ENCODE results near the gene CXCL9.
"Not testable (repeated sequence)": the region's sequence is repeated elsewhere in the genome, so short reads cannot be mapped to it uniquely, and the experiment has no call there.

The CXCL9 gene

DNA sequence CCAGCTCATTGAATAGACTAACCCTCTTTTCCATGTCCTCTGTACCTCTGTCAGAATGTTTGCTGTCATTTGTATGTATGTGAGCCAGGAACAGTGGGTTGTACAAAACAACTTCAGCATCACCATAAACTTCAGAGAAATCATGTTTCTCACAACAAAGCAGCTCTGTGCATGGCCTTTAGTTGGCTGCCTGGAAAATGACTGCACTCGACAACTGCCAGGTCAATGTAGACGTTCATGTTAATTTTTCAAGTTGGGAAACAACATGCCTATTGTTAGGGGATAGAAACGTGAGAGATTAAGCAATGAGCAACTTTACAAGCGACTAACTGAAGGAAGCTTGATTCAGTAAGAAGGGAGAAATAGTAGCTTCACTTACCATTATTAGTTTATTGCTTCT lies 46.4 kb upstream of the CXCL9 start:
- Histone ChIP-seq H3K4me3 (ENCODE audit: low read depth, low read length, poor library complexity, severe bottlenecking) (no peak overlapping the region), H3K27ac (ENCODE audit: low read depth, low read length, poor library complexity, severe bottlenecking) (no peak overlapping the region), H3K4me2 (ENCODE audit: low read length) (no peak overlapping the region), H3K9me3 (ENCODE audit: low read length) (no peaks in the 10 kb centered on the region), H3K36me3 (ENCODE audit: insufficient read depth, low read length) (no peaks in the 10 kb centered on the region), H2AFZ (ENCODE audit: low read length) (no peak overlapping the region), H3K9ac (ENCODE audit: low read length) (no peak overlapping the region), H3K4me1 (ENCODE audit: insufficient read depth, low read length, severe bottlenecking) (no peaks in the 10 kb centered on the region), H3F3A (ENCODE audit: insufficient read depth, low read length) (no peaks in the 10 kb centered on the region), H3K79me2 (ENCODE audit: insufficient read depth, low read length) (no peaks in the 10 kb centered on the region), H3K9me2 (ENCODE audit: low read depth, low read length) (no peaks in the 10 kb centered on the region), H3K27me3 (ENCODE audit: insufficient read depth, low read length) (no peaks in the 10 kb centered on the region), H4K20me1 (ENCODE audit: insufficient read depth, low read length) (no peaks in the 10 kb centered on the region)
- TF ChIP-seq, protein P1, sequence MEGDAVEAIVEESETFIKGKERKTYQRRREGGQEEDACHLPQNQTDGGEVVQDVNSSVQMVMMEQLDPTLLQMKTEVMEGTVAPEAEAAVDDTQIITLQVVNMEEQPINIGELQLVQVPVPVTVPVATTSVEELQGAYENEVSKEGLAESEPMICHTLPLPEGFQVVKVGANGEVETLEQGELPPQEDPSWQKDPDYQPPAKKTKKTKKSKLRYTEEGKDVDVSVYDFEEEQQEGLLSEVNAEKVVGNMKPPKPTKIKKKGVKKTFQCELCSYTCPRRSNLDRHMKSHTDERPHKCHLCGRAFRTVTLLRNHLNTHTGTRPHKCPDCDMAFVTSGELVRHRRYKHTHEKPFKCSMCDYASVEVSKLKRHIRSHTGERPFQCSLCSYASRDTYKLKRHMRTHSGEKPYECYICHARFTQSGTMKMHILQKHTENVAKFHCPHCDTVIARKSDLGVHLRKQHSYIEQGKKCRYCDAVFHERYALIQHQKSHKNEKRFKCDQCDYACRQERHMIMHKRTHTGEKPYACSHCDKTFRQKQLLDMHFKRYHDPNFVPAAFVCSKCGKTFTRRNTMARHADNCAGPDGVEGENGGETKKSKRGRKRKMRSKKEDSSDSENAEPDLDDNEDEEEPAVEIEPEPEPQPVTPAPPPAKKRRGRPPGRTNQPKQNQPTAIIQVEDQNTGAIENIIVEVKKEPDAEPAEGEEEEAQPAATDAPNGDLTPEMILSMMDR (IDR thresholded peaks at IDR 0.05; ENCODE audit: low read length), result no peak
- TF ChIP-seq EZH2 (IDR thresholded peaks at IDR 0.05; ENCODE audit: borderline replicate concordance, low read length), result no peak

DNA sequence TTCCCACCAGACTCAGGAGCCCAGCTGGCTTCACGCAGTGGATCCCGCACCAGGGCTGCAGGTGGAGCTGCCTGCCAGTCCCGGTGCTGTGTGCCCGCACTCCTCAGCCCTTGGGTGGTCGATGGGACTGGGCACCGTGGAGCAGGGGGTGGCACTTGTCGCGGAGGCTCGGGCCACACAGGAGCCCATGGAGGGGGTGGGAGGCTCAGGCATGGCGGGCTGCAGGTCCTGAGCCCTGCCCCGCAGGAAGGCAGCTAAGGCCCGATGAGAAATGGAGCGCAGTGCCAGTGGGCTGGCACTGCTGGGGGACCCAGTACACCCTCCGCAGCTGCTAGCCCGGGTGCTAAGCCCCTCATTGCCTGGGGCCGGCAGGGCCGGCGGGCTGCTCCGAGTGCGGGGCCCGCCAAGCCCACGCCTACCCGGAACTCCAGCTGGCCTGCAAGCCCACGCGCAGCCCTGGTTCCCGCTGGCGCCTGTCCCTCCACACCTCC lies 43.3 kb upstream of the CXCL9 start:
- not testable (repeated sequence) for H3K79me2 ChIP-seq (ENCODE audit: insufficient read depth, low read length); H3K4me1 ChIP-seq (ENCODE audit: insufficient read depth, low read length, severe bottlenecking); H3K27ac ChIP-seq (ENCODE audit: low read depth, low read length, poor library complexity, severe bottlenecking); H3K27me3 ChIP-seq (ENCODE audit: insufficient read depth, low read length); H3K36me3 ChIP-seq (ENCODE audit: insufficient read depth, low read length); H3K9me2 ChIP-seq (ENCODE audit: low read depth, low read length); H3K4me2 ChIP-seq (ENCODE audit: low read length); H2AFZ ChIP-seq (ENCODE audit: low read length); H4K20me1 ChIP-seq (ENCODE audit: insufficient read depth, low read length); H3F3A ChIP-seq (ENCODE audit: insufficient read depth, low read length); H3K9me3 ChIP-seq (ENCODE audit: low read length); H3K9ac ChIP-seq (ENCODE audit: low read length); H3K4me3 ChIP-seq (ENCODE audit: low read depth, low read length, poor library complexity, severe bottlenecking)

DNA sequence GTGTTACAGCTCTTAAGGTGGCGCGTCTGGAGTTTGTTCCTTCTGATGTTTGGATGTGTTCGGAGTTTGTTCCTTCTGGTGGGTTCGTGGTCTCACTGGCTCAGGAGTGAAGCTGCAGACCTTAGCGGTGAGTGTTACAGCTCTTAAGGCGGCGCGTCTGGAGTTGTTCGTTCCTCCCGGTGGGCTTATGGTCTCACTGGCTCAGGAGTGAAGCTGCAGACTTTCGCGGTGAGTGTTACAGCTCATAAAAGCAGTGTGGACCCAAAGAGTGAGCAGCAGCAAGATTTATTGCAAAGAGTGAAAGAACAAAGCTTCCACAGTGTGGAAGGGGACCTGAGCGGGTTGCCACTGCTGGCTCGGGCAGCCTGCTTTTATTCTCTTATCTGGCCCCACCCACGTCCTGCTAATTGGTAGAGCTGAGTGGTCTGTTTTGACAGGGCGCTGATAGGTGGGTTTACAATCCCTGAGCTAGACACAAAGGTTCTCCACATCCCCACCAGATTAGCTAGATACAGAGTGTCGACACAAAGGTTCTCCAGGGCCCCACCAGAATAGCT lies 42.6 kb upstream of the CXCL9 start:
- H4K20me1 ChIP-seq (ENCODE audit: insufficient read depth, low read length); H3K9me3 ChIP-seq (ENCODE audit: low read length); H3K79me2 ChIP-seq (ENCODE audit: insufficient read depth, low read length); H3K4me3 ChIP-seq (ENCODE audit: low read depth, low read length, poor library complexity, severe bottlenecking); H3K36me3 ChIP-seq (ENCODE audit: insufficient read depth, low read length); H3K9ac ChIP-seq (ENCODE audit: low read length); H2AFZ ChIP-seq (ENCODE audit: low read length); H3F3A ChIP-seq (ENCODE audit: insufficient read depth, low read length); H3K27me3 ChIP-seq (ENCODE audit: insufficient read depth, low read length); H3K4me2 ChIP-seq (ENCODE audit: low read length); H3K4me1 ChIP-seq (ENCODE audit: insufficient read depth, low read length, severe bottlenecking); H3K27ac ChIP-seq (ENCODE audit: low read depth, low read length, poor library complexity, severe bottlenecking); H3K9me2 ChIP-seq (ENCODE audit: low read depth, low read length): not testable (repeated sequence)

DNA sequence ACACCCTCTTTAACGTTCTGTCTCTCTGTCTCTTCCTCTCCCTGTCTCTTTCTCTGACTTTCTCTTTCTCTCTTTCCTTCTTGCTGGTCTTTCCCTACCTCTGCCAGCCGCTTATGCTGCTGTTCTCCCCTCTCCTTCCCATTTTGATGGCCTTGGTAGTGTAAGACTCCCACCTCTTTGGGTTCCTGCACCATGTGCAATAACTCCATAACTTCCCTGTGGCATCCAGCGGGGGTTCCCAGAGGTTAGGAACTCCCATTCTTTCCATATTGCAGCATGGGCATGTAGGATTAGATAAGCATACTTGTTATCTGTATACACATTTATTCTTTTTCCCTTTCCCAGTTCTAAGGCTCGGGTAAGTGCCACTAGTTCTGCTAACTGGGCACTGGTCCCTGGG lies 37.4 kb upstream of the CXCL9 start:
- not testable (repeated sequence) for H3K27ac ChIP-seq (ENCODE audit: low read depth, low read length, poor library complexity, severe bottlenecking); H3K4me3 ChIP-seq (ENCODE audit: low read depth, low read length, poor library complexity, severe bottlenecking); H2AFZ ChIP-seq (ENCODE audit: low read length); H3K4me2 ChIP-seq (ENCODE audit: low read length); H3K4me1 ChIP-seq (ENCODE audit: insufficient read depth, low read length, severe bottlenecking); H3F3A ChIP-seq (ENCODE audit: insufficient read depth, low read length); H3K27me3 ChIP-seq (ENCODE audit: insufficient read depth, low read length); H3K9me2 ChIP-seq (ENCODE audit: low read depth, low read length); H4K20me1 ChIP-seq (ENCODE audit: insufficient read depth, low read length); H3K9me3 ChIP-seq (ENCODE audit: low read length); H3K9ac ChIP-seq (ENCODE audit: low read length); H3K36me3 ChIP-seq (ENCODE audit: insufficient read depth, low read length); H3K79me2 ChIP-seq (ENCODE audit: insufficient read depth, low read length)

DNA sequence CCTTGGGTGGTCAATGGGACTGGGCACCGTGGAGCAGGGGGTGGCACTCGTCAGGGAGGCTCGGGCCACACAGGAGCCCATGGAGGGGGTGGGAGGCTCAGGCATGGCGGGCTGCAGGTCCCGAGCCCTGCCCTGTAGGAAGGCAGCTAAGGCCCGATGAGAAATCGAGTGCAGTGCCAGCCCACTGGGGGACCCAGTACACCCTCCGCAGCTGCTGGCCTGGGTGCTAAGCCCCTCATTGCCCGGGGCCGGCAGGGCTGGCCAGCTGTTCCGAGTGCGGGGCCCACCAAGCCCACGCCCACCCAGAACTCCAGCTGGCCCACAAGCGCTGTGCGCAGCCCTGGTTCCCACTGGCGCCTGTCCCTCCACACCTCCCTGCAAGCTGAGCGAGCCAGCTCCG lies 36.0 kb upstream of the CXCL9 start:
- not testable (repeated sequence) for H3K4me3 ChIP-seq (ENCODE audit: low read depth, low read length, poor library complexity, severe bottlenecking); H3K9ac ChIP-seq (ENCODE audit: low read length); H3K27ac ChIP-seq (ENCODE audit: low read depth, low read length, poor library complexity, severe bottlenecking); H3K4me2 ChIP-seq (ENCODE audit: low read length); H4K20me1 ChIP-seq (ENCODE audit: insufficient read depth, low read length); H3K79me2 ChIP-seq (ENCODE audit: insufficient read depth, low read length); H2AFZ ChIP-seq (ENCODE audit: low read length); H3K4me1 ChIP-seq (ENCODE audit: insufficient read depth, low read length, severe bottlenecking); H3F3A ChIP-seq (ENCODE audit: insufficient read depth, low read length); H3K9me2 ChIP-seq (ENCODE audit: low read depth, low read length); H3K36me3 ChIP-seq (ENCODE audit: insufficient read depth, low read length); H3K9me3 ChIP-seq (ENCODE audit: low read length); H3K27me3 ChIP-seq (ENCODE audit: insufficient read depth, low read length)

DNA sequence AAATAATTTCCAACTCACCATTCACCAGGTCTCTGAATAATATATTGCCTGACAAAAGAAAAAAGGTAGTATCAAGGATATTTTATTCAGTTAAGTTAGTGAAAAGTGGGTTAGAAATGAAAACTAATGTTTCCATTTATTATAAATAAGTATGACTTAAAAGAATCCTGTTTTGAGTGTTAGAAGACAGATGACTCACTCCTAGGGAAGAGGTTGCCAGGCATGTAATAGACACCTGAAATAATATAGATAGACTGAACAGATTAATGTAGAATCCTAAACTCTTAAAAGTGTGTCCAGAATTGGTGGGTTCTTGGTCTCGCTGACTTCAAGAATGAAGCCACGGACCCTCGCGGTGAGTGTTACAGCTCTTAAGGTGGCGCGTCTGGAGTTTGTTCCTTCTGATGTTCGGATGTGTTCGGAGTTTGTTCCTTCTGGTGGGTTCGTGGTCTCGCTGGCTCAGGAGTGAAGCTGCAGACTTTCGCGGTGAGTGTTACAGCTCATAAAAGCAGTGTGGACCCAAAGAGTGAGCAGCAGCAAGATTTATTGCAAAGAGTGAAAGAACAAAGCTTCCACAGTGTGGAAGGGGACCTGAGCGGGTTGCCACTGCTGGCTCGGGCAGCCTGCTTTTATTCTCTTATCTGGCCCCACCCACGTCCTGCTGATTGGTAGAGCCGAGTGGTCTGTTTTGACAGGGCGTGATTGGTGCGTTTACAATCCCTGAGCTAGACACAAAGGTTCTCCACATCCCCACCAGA lies 35.1 kb upstream of the CXCL9 start:
- H4K20me1 ChIP-seq (ENCODE audit: insufficient read depth, low read length); H3K36me3 ChIP-seq (ENCODE audit: insufficient read depth, low read length); H3K79me2 ChIP-seq (ENCODE audit: insufficient read depth, low read length); H3K4me3 ChIP-seq (ENCODE audit: low read depth, low read length, poor library complexity, severe bottlenecking); H3K27ac ChIP-seq (ENCODE audit: low read depth, low read length, poor library complexity, severe bottlenecking); H3K27me3 ChIP-seq (ENCODE audit: insufficient read depth, low read length); H3K4me1 ChIP-seq (ENCODE audit: insufficient read depth, low read length, severe bottlenecking); H3F3A ChIP-seq (ENCODE audit: insufficient read depth, low read length); H3K9me2 ChIP-seq (ENCODE audit: low read depth, low read length); H3K9ac ChIP-seq (ENCODE audit: low read length); H2AFZ ChIP-seq (ENCODE audit: low read length); H3K4me2 ChIP-seq (ENCODE audit: low read length); H3K9me3 ChIP-seq (ENCODE audit: low read length): not testable (repeated sequence)
